Chondrocyte (in vitro differentiated cells): Measurements from ENCODE around the gene ARMH4. TPM values are rescaled to one million over a fixed set of nuclear protein-coding genes. Genes with fewer than 3 reads are reported as not detected.

Experiments used
- DNase-seq: peaks from one replicate; pipeline ENCODE4 v3.0.0; 2021; ENCODE audit warnings: mixed read lengths, low spot score
- H3K27ac Mint-ChIP-seq: one replicate; pipeline ENCODE4 v1.8.0; 2021; ENCODE audit warnings: mild to moderate bottlenecking, moderate library complexity, mixed read lengths; ENCODE audit not compliant: unreplicated experiment
- H3K27me3 Mint-ChIP-seq: 2 replicates; pipeline ENCODE4 v1.8.0; 2021; ENCODE audit warnings: low read depth, mixed read lengths
- H3K36me3 Mint-ChIP-seq: 2 replicates; pipeline ENCODE4 v1.8.0; 2021; ENCODE audit warnings: low read depth, mixed read lengths
- H3K4me1 Mint-ChIP-seq: 2 replicates; pipeline ENCODE4 v1.8.0; 2021; ENCODE audit warnings: low read depth, mild to moderate bottlenecking, mixed read lengths
- H3K4me3 Mint-ChIP-seq: one replicate; pipeline ENCODE4 v1.8.0; 2021; ENCODE audit warnings: mild to moderate bottlenecking, moderate library complexity, mixed read lengths; ENCODE audit not compliant: unreplicated experiment
- H3K9me3 Mint-ChIP-seq: 2 replicates; pipeline ENCODE4 v1.8.0; 2021; ENCODE audit warnings: low read depth, mixed read lengths
- total RNA-seq: library from RNA; stranded (reverse); gene quantifications from 3 replicates; pipeline ENCODE4 v1.2.1, GENCODE V29; 2021
- TF ChIP-seq, protein P1 (sequence below): fragments of 200-600 bp; sonication (generic); IDR thresholded peaks from 2 replicates; pipeline ENCODE4 v1.5.0; 2021; ENCODE audit warnings: antibody characterized with exemption, mild to moderate bottlenecking, moderate library complexity

The ARMH4 gene
- total RNA-seq, 1 donor from 2014 or later: 23.3 TPM

DNA sequence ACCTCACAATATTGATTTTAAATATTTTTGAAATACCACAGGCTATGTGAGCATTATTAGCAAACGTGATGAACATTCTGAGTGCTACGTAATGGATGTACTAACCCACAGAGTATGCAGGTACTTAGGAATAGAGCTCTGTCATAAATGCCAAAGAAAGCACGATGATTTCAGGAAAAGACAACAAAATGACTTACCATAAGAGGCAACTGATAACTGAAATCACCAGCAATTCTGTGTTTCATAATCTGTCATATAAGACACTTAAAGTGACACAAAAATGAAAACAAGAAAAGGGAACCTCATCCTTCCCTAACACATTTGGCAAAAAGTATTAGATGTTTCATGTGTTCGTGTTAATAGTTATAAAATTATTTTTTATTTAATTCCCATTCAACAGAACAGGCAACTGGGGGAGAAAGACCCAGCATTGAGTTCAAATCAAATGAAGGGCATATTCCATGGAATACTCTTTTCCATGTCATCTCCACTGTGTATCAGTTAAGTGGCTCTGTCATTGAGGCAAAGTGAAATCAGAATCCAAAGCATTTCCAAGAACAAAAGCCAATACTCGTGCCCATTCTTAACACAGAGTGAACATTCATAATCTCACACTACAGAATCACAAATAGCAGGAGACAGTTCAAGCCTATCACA lies 30.4 kb downstream of the ARMH4 start:
- DNase-seq: no peak
- H3K4me1 Mint-ChIP-seq: peaks cover 5% of the 10 kb centered on the region
- H3K27ac Mint-ChIP-seq: no peak overlapping the region
- no peak overlapping the region for H3K4me3 Mint-ChIP-seq
- H3K36me3 Mint-ChIP-seq: peaks cover 7% of the 10 kb centered on the region
- TF ChIP-seq, protein P1, sequence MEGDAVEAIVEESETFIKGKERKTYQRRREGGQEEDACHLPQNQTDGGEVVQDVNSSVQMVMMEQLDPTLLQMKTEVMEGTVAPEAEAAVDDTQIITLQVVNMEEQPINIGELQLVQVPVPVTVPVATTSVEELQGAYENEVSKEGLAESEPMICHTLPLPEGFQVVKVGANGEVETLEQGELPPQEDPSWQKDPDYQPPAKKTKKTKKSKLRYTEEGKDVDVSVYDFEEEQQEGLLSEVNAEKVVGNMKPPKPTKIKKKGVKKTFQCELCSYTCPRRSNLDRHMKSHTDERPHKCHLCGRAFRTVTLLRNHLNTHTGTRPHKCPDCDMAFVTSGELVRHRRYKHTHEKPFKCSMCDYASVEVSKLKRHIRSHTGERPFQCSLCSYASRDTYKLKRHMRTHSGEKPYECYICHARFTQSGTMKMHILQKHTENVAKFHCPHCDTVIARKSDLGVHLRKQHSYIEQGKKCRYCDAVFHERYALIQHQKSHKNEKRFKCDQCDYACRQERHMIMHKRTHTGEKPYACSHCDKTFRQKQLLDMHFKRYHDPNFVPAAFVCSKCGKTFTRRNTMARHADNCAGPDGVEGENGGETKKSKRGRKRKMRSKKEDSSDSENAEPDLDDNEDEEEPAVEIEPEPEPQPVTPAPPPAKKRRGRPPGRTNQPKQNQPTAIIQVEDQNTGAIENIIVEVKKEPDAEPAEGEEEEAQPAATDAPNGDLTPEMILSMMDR: no peak
- no peaks in the 10 kb centered on the region for H3K27me3 Mint-ChIP-seq
- peaks cover 13% of the 10 kb centered on the region for H3K9me3 Mint-ChIP-seq

DNA sequence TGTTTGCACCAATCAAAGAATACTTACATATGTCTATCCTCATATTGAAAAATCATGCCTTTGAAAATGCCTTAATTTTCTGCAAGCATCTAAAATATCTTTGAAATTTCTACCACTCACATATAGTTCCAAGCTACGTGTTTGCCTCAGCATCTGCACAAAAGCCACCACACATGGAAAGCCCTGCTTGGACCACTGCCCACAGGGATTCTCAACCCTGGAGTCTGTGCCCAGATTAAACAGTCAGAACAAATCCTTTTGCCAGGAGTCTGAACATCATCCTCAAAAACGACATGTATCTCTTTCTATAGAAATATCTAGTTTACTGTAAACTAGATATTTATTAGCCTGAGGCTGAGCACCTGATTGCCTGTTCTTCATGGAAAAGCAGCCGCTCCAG lies 32.6 kb downstream of the ARMH4 start:
- H3K4me1 Mint-ChIP-seq: peaks cover 5% of the 10 kb centered on the region
- DNase-seq: no peak
- peaks cover 9% of the 10 kb centered on the region for H3K9me3 Mint-ChIP-seq
- TF ChIP-seq, protein P1: no peak
- no peaks in the 10 kb centered on the region for H3K36me3 Mint-ChIP-seq
- H3K4me3 Mint-ChIP-seq: no peak overlapping the region
- no peak overlapping the region for H3K27ac Mint-ChIP-seq
- H3K27me3 Mint-ChIP-seq: no peaks in the 10 kb centered on the region

DNA sequence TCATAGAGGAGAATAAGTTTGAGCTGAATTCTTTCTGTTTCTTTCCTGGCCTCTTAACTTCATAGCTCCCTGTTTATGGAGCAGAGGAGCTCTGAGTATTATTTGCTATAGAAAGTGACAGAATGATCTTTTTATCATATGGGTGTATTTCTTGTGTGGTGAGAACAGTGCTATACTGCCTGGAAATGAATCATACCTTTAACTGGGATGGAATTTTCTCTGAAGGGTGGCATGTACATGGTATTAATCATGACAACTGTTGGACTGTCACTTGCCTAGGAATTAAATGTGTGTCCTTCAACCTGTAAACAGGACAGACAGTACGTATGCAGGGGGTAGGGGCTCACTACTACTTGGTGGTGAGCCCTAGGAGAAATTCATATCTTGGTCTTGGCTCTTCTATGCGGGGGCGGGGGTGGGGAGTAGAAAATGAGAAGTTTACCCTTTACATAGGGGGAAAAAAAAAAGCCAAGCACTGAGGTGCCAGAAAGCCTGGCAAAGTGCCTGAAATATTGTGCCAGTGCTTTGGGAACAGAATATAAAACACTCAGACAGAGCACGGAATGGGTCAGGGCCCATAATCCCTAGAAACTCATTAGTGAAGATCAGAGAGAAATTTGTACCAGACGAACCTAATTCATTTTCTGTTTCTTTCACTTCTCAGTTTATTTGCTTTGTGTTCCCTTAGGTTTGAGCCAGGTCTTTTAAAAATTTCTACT lies 33.8 kb downstream of the ARMH4 start:
- Mint-ChIP-seq H3K4me3 (no peak overlapping the region), H3K27me3 (no peaks in the 10 kb centered on the region), H3K9me3 (peaks cover 9% of the 10 kb centered on the region), H3K4me1 (peaks cover 5% of the 10 kb centered on the region), H3K36me3 (no peaks in the 10 kb centered on the region), H3K27ac (no peak overlapping the region)
- TF ChIP-seq, protein P1: no peak
- DNase-seq: no peak

DNA sequence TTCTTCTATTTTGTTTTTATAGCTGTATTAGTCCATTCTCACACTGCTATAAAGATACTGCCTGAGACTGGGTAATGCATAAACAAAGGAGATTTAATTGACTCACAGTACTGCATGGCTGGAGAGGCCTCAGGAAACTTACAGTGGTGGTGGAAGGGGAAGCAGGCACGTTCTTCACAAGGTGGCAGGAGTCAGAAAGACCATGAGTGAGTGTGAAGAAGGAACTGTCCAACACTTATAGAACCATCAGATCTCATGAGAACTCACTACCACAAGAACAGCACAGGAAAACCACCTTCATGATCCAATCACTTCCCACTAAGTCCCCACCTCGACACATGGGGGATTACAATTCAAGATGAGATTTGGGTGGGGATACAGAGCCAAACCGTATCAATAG lies 42.3 kb downstream of the ARMH4 start:
- Mint-ChIP-seq H3K4me3 (no peak overlapping the region), H3K9me3 (no peaks in the 10 kb centered on the region), H3K4me1 (peaks cover 7% of the 10 kb centered on the region), H3K27me3 (no peaks in the 10 kb centered on the region), H3K27ac (no peak overlapping the region), H3K36me3 (no peaks in the 10 kb centered on the region)
- no peak for DNase-seq
- TF ChIP-seq, protein P1: no peak

DNA sequence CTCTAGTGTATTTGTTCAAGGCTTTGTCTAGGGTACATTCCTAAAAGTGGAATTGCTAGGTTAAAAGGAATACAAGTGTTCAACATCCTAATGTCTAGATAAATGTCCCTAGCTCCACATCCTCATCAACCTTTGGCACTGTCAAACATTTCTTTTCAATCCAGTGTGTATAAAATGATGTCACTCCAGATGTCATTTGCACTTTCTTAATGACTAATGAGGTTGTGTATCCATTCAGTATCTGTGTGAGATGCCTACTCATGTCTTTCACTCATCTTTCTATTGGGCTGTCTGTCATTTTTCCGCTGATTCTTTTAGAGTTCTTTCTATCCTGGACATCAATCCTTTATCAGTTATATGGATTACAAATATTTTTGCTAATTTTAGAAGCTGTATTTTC lies 43.3 kb downstream of the ARMH4 start:
- no peak for DNase-seq
- Mint-ChIP-seq H3K27ac (no peak overlapping the region), H3K9me3 (no peaks in the 10 kb centered on the region), H3K4me3 (no peak overlapping the region), H3K36me3 (no peaks in the 10 kb centered on the region), H3K27me3 (no peaks in the 10 kb centered on the region), H3K4me1 (peaks cover 10% of the 10 kb centered on the region)
- TF ChIP-seq, protein P1: no peak
